K562 (cell line): ENCODE results near the gene FBN1. TPM values are rescaled to one million over a fixed set of nuclear protein-coding genes. Genes with fewer than 3 reads are reported as not detected.

ENCODE experiments used
- ATAC-seq: fragments of 200-7000 bp; cut with Tn5 transposase; 3 replicates; pipeline ENCODE4 v1.9.1; 2020; ENCODE audit warnings: moderate library complexity
- BruUV-seq: library from RNA; stranded (reverse); fragments of 400-500 nt; replicated peaks from 2 replicates; lab custom pipeline; 2021; lab: Mats Ljungman, UMichigan
- CTCF ChIA-PET: fragments of 300-600 bp; formaldehyde crosslinking; extraction: SDS; loops from one replicate; lab custom pipeline; 2021; ENCODE audit warnings: low intra/inter-chr PET ratio; lab: Yijun Ruan, JAX
- POLR2A ChIA-PET: fragments of 300-600, 350-650 bp; sonication (Branson Sonifier 250); formaldehyde crosslinking; extraction: SDS; loops from one replicate; lab custom pipeline; 2021; ENCODE audit warnings: antibody characterized with exemption, inconsistent platforms; lab: Yijun Ruan, JAX
- DNase-seq, 4 experiments: peaks; one replicate each; pipeline versions ENCODE4 v3.0.0 to v3.0.0-alpha.2; 2011 to 2018; ENCODE audit warnings: low spot score in 3 of 4, mixed read lengths in 3 of 4; ENCODE audit errors: extremely low read depth in 1 of 4
- FAIRE-seq: peaks from 2 replicates; lab custom pipeline; 2011; peaks lifted over from hg19 to GRCh38; lab: Jason Lieb, UNC
- H2AFZ ChIP-seq: 2 replicates; pipeline ENCODE4 v1.6.0; 2011; ENCODE audit warnings: low read depth, low read length, control low read depth, inconsistent platforms
- H3K27ac ChIP-seq: fragments of 200-600 bp; 3 replicates; pipeline ENCODE4 v1.8.0; 2011; ENCODE audit warnings: low read depth, mild to moderate bottlenecking, control low read depth, inconsistent platforms, low read length, moderate library complexity, mixed read lengths; ENCODE audit errors: extremely low read depth
- H3K27me3 ChIP-seq, 2 experiments: fragments of 300-600 bp in 1 of 2; 2 replicates in 1 of 2; 3 replicates in 1 of 2; pipeline versions ENCODE4 v1.6.0 to v1.8.0; 2011; ENCODE audit warnings: inconsistent platforms in 2 of 2, low read length in 2 of 2, mild to moderate bottlenecking in 1 of 2, mixed read lengths in 1 of 2, moderate library complexity in 1 of 2; ENCODE audit not compliant: control insufficient read depth in 2 of 2, insufficient read depth in 2 of 2
- H3K36me3 ChIP-seq: fragments of 300-600 bp; 3 replicates; pipeline ENCODE4 v1.8.0; 2011; ENCODE audit warnings: mild to moderate bottlenecking, low read length, inconsistent platforms; ENCODE audit not compliant: control insufficient read depth, insufficient read depth
- H3K4me1 ChIP-seq, 2 experiments: fragments of 200-600 bp in 1 of 2; replicated peaks in 1 of 2; 2 replicates in 1 of 2; 3 replicates in 1 of 2; pipeline versions ENCODE4 v1.5.1 to v1.8.0; 2011; ENCODE audit warnings: inconsistent platforms in 2 of 2, low read length in 2 of 2, mild to moderate bottlenecking in 1 of 2, mixed read lengths in 1 of 2, moderate library complexity in 1 of 2; ENCODE audit not compliant: control insufficient read depth in 2 of 2, insufficient read depth in 2 of 2
- H3K4me2 ChIP-seq: 2 replicates; pipeline ENCODE4 v1.6.1; 2011; ENCODE audit warnings: low read length, control low read depth, inconsistent platforms, mixed read lengths; ENCODE audit not compliant: insufficient read depth
- H3K4me3 ChIP-seq: fragments of 200-600 bp; sonication (generic), shearing (Covaris generic); 2 replicates; pipeline ENCODE4 v1.5.1; 2016; ENCODE audit warnings: control low read depth, inconsistent platforms
- H3K79me2 ChIP-seq: fragments of 200-600 bp; 3 replicates; pipeline ENCODE4 v1.8.0; 2011; ENCODE audit warnings: low read length, inconsistent platforms; ENCODE audit not compliant: control insufficient read depth, insufficient read depth
- H3K9ac ChIP-seq, 2 experiments: 2 replicates each; pipeline versions ENCODE4 v1.6.0 to v1.6.1; 2011; ENCODE audit warnings: low read depth in 2 of 2, low read length in 2 of 2, control low read depth in 1 of 2, inconsistent platforms in 1 of 2, mild to moderate bottlenecking in 1 of 2, mixed read lengths in 1 of 2; ENCODE audit not compliant: insufficient read depth in 1 of 2
- H3K9me1 ChIP-seq: one replicate; pipeline ENCODE4 v1.6.0; 2011; ENCODE audit warnings: inconsistent platforms, mild to moderate bottlenecking, low read length, moderate library complexity; ENCODE audit not compliant: control insufficient read depth, insufficient read depth
- H3K9me3 ChIP-seq: replicated peaks from 2 replicates; pipeline ENCODE4 v1.5.1; 2011; ENCODE audit warnings: low read depth, low read length, inconsistent platforms; ENCODE audit not compliant: control insufficient read depth, insufficient read depth
- H4K20me1 ChIP-seq: replicated peaks from 2 replicates; pipeline ENCODE4 v1.6.1; 2011; ENCODE audit warnings: low read length, inconsistent platforms, mixed read lengths; ENCODE audit not compliant: control insufficient read depth, insufficient read depth
- CBFB ChIP-seq: sonication (generic); formaldehyde crosslinking; IDR thresholded peaks from 2 replicates; pipeline ENCODE4 v1.4.0; 2020; ENCODE audit warnings: mild to moderate bottlenecking, missing genetic modification reagents
- ELF4 ChIP-seq: fragments of 450-650 bp; formaldehyde crosslinking; IDR thresholded peaks from 2 replicates; pipeline ENCODE4 v1.4.0; 2022; ENCODE audit warnings: missing genetic modification characterization
- ESRRA ChIP-seq: fragments of 450-650 bp; IDR thresholded peaks from 2 replicates; pipeline ENCODE4 v1.6.1; 2014; ENCODE audit warnings: low read depth, mild to moderate bottlenecking, moderate library complexity, borderline replicate concordance
- GTF2A2 ChIP-seq: IDR thresholded peaks from 2 replicates; pipeline ENCODE4 v1.6.1; 2016; ENCODE audit warnings: mild to moderate bottlenecking, missing genetic modification characterization, missing compliant biosample characterization
- HMG20A ChIP-seq: fragments of 450-650 bp; formaldehyde crosslinking; conservative IDR thresholded peaks from 2 replicates; pipeline ENCODE4 v1.4.0; 2020; ENCODE audit warnings: mild to moderate bottlenecking, mixed read lengths
- KHSRP ChIP-seq: fragments of 450-650 bp; IDR thresholded peaks from 2 replicates; pipeline ENCODE4 v1.6.1; 2017
- LCOR ChIP-seq: sonication (generic); formaldehyde crosslinking; IDR thresholded peaks from 2 replicates; pipeline ENCODE4 v1.8.0; 2022; ENCODE audit warnings: mild to moderate bottlenecking, missing genetic modification reagents
- NFATC3 ChIP-seq: fragments of 450-650 bp; IDR thresholded peaks from 2 replicates; pipeline ENCODE4 v1.6.1; 2017; ENCODE audit warnings: mild to moderate bottlenecking
- NUFIP1 ChIP-seq: fragments of 450-650 bp; IDR thresholded peaks from 2 replicates; pipeline ENCODE4 v1.6.1; 2018; ENCODE audit not compliant: partially characterized antibody
- PHTF2 ChIP-seq: fragments of 250-450 bp; sonication (Bioruptor Pico); IDR thresholded peaks from 2 replicates; pipeline ENCODE4 v1.5.0; 2021; ENCODE audit warnings: mild to moderate bottlenecking
- POLR3G ChIP-seq: IDR thresholded peaks from 2 replicates; pipeline ENCODE4 v1.6.1; 2011; ENCODE audit not compliant: insufficient read length, insufficient replicate concordance; ENCODE audit errors: extremely low read depth
- RBM39 ChIP-seq: fragments of 200-400 bp; formaldehyde crosslinking; optimal IDR thresholded peaks from 2 replicates; pipeline ENCODE3; 2018; ENCODE audit warnings: low read depth, low read length
- SAFB ChIP-seq: fragments of 200-400 bp; formaldehyde crosslinking; IDR thresholded peaks from 2 replicates; pipeline ENCODE4 v1.6.1; 2017; ENCODE audit warnings: low read depth, low read length, borderline replicate concordance
- SRF ChIP-seq, 2 experiments: fragments of 250-450, 450-650 bp in 1 of 2; sonication (Bioruptor Pico) in 1 of 2; sonication (generic) in 1 of 2; formaldehyde crosslinking; IDR thresholded peaks; 2 replicates each; pipeline versions ENCODE4 v1.5.0 to v1.5.1; 2020 to 2022; ENCODE audit warnings: mild to moderate bottlenecking in 1 of 2, missing genetic modification reagents in 1 of 2
- SUPT5H ChIP-seq: fragments of 450-650 bp; IDR thresholded peaks from 2 replicates; pipeline ENCODE4 v1.6.1; 2016
- TAF15 ChIP-seq: fragments of 200-400 bp; formaldehyde crosslinking; IDR thresholded peaks from 2 replicates; pipeline ENCODE4 v1.6.1; 2017; ENCODE audit warnings: mild to moderate bottlenecking, low read depth, low read length, moderate library complexity
- TAF9B ChIP-seq: fragments of 450-650 bp; IDR thresholded peaks from 2 replicates; pipeline ENCODE4 v1.6.1; 2018; ENCODE audit warnings: mild to moderate bottlenecking; ENCODE audit not compliant: partially characterized antibody
- TBL1XR1 ChIP-seq, 2 experiments: IDR thresholded peaks; 2 replicates each; pipeline ENCODE4 v1.6.1; 2012; ENCODE audit warnings: improper control_type of control experiment in 2 of 2, low read length in 2 of 2, mild to moderate bottlenecking in 1 of 2
- ZNF165 ChIP-seq: fragments of 250-450 bp; sonication (Bioruptor Pico); IDR thresholded peaks from 2 replicates; pipeline ENCODE4 v1.4.0; 2020; ENCODE audit warnings: borderline replicate concordance
- WGBS: fragments of 100-300 bp; shearing (Covaris generic); methylation state at CpG from one replicate; pipeline ENCODE4 v1.1.6; 2016; ENCODE audit warnings: low coverage, mixed read lengths; ENCODE audit not compliant: insufficient coverage; ENCODE audit errors: missing lambda C conversion rate; 5-methylcytosine and 5-hydroxymethylcytosine counted together
- in situ Hi-C: fragments of 300-500 bp; cut with MboI; formaldehyde crosslinking; loops from 4 replicates; pipeline ENCODE4 v1.15.0; 2018; ENCODE audit warnings: inconsistent platforms, mixed read lengths
- intact Hi-C: fragments of 100-400 bp; cut with micrococcal nuclease; formaldehyde crosslinking; loops from 2 replicates; pipeline ENCODE4 v1.14.2; 2022
- polyA plus RNA-seq, 8 experiments: library from polyadenylated mRNA; depleted of rRNA in 4 of 8; stranded (reverse) in 5 of 8; unstranded in 3 of 8; fragments of >200 nt; fragmentation: Nextera tagmentation in 2 of 8; fragmentation: Illumina TruSeq in 1 of 8; extraction: Ambion mirVana in 2 of 8; extraction: Trizol in 1 of 8; gene quantifications; 2 replicates each; pipeline versions ENCODE4 v1.2.1 to v1.2.3, GENCODE V29; 2011 to 2014; ENCODE audit warnings: inconsistent platforms in 1 of 8, missing spikeins in 1 of 8
- total RNA-seq, 7 experiments: library from RNA; depleted of rRNA in 6 of 7; stranded (reverse); fragments of >200 nt in 6 of 7; fragmentation: Illumina TruSeq in 2 of 7; extraction: Trizol in 2 of 7; gene quantifications; 2 replicates each; pipeline versions ENCODE4 v1.2.1 to v1.2.3, GENCODE V29; 2011 to 2021; ENCODE audit warnings: low replicate concordance in 1 of 7
- TF ChIP-seq, protein P1 (sequence below): sonication (generic); formaldehyde crosslinking; IDR thresholded peaks from 2 replicates; pipeline ENCODE4 v1.8.1; 2023; ENCODE audit warnings: mild to moderate bottlenecking, missing genetic modification reagents, moderate library complexity

Gene FBN1
- total and polyA plus RNA-seq, 9 of the 15 experiments (the other 6 are each of a cell fraction or from before 2014, with no cell fraction given) = 0.15 to 1.2 (median 0.60) TPM

DNA sequence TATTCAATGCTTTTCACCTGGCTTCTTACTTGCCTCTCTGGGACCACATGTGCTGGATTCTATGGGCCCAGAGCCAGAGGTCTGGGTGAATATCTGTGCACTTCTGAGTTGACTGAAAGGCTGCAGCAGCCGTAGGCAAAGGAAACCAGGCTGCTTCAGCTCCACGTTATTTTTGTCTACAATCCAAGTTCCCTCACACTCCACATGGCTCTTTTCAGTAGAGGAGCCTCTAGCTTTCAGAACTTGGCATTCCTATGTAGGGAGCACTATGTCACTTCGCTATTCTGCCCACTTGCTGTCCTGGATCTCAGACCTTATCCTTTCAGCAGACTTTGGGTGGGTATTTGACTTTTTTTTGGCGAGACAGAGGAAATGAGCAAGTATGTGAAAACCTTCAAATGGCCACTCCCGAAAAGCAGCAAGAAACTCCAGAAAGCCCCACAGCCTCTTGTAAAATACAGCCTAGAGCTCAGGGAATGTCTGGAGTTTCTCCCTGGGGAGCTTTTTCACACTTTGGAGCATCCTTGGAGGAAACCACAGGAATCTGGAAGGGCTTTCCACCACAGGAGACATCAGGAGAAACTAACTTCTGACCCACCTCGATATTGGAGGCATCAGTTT lies 233.4 kb downstream of the FBN1 start (continued):
- TF ChIP-seq SAFB = no peak

DNA sequence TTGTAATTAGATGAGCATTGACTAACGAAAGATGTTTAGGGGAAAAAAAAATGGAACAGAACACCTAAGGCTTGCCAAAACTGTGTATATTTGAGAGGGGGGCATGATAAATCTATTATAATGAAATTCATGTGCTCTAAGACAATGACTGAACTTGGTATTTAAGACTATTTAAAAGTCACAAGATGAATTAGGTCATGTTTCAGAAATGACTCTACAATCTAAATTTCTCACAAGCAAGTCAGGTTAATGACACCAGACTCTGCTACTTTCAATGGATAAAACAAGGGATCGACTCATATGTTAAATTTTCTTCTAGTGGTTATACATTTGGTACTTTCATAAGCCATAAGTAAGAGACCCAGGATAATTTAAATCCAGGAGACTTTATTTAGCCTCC lies 235.9 kb downstream of the FBN1 start:
- CTCF ChIA-PET = no interaction called here
- intact Hi-C loops (no loop called here), in situ Hi-C loops (no loop called here)
- BruUV-seq = no TSS peak
- TF ChIP-seq PHTF2 (CRISPR knock-in tag) (no peak), POLR3G (no peak), SUPT5H (no peak), ZNF165 (CRISPR knock-in tag) (no peak), CBFB (no peak), TAF15 (no peak), SRF (CRISPR knock-in tag; IDR thresholded peaks at IDR 0.05) (no peak), NUFIP1 (no peak), LCOR (CRISPR knock-in tag) (no peak), HMG20A (no peak), TBL1XR1 (IDR thresholded peaks at IDR 0.05; ENCODE audit: low read length in 2 of 2) (no peak), ESRRA (no peak), NFATC3 (no peak), GTF2A2 (tag) (no peak), KHSRP (no peak), TAF9B (no peak), ELF4 (CRISPR knock-in tag) (no peak), RBM39 (no peak)
- TF ChIP-seq, protein P1, sequence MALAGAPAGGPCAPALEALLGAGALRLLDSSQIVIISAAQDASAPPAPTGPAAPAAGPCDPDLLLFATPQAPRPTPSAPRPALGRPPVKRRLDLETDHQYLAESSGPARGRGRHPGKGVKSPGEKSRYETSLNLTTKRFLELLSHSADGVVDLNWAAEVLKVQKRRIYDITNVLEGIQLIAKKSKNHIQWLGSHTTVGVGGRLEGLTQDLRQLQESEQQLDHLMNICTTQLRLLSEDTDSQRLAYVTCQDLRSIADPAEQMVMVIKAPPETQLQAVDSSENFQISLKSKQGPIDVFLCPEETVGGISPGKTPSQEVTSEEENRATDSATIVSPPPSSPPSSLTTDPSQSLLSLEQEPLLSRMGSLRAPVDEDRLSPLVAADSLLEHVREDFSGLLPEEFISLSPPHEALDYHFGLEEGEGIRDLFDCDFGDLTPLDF = no peak
- POLR2A ChIA-PET = no interaction called here
- Histone ChIP-seq H3K9me1 (no peaks in the 10 kb centered on the region), H3K4me2 (no peak overlapping the region), H3K27ac (no peak overlapping the region), H3K36me3 (no peaks in the 10 kb centered on the region), H4K20me1 (no peaks in the 10 kb centered on the region), H3K9ac (no peak overlapping the region), H3K9me3 (no peaks in the 10 kb centered on the region), H3K79me2 (no peaks in the 10 kb centered on the region), H3K4me3 (no peak overlapping the region), H2AFZ (no peak overlapping the region), H3K27me3 (peaks cover 5 to 8% of the 10 kb centered on the region in 2 experiments), H3K4me1 (no peaks in the 10 kb centered on the region; a peak in 1 of 5 replicates)
- no peak for ATAC-seq
- no peak for DNase-seq
- 3% methylated on average over 2 of the region's 2 CpGs for WGBS
- FAIRE-seq = no peak
